ENCODE results near the gene FAM222A. TPM values are rescaled to one million over a fixed set of nuclear protein-coding genes. Genes with fewer than 3 reads are reported as not detected.

Gene FAM222A
- 0.46 and 0.63 TPM in 2 replicates for total RNA-seq

GRCh38 chr12:109713187-109714070, at the start of gene FAM222A:
TSS of gene FAM222A (plus strand) at chr12:109713825. CDS start at chr12:109744147, 30,322 bp downstream.

Other genes with a start within 250 kb of the FAM222A start
- 33.0 and 36.8 TPM in 2 replicates for gene KCTD10, start 236.5 kb upstream of the FAM222A start, total RNA-seq
- 26.0 and 28.2 TPM in 2 replicates for gene UBE3B, start 236.2 kb upstream of the FAM222A start, total RNA-seq
- gene MMAB, start 140.3 kb upstream of the FAM222A start, total RNA-seq: 50.2 and 72.5 TPM in 2 replicates
- gene MVK, start 140.0 kb upstream of the FAM222A start, total RNA-seq: 72.3 and 85.9 TPM in 2 replicates
- 2.2 and 5.1 TPM in 2 replicates for gene TRPV4, start 119.6 kb downstream of the FAM222A start, total RNA-seq
- 395 and 407 TPM in 2 replicates for gene GLTP, start 166.7 kb downstream of the FAM222A start, total RNA-seq
- gene TCHP, start 186.4 kb downstream of the FAM222A start, total RNA-seq: 13.7 and 18.5 TPM in 2 replicates